Heart left ventricle (tissue), 16 donors: ENCODE results near the gene HSPB7. TPM values are rescaled to one million over a fixed set of nuclear protein-coding genes. Genes with fewer than 3 reads are reported as not detected.

Source experiments
- ATAC-seq, 4 donors: fragments of 200-7000 bp; cut with Tn5 transposase; one replicate each; pipeline ENCODE4 v1.9.1; 2020 to 2022; ENCODE audit warnings: moderate library complexity in 4 of 4, mild to moderate bottlenecking in 3 of 4, moderate number of reproducible peaks in 1 of 4
- DNase-seq, 5 donors: peaks; one replicate each; pipeline ENCODE4 v3.0.0-alpha.2; 2020
- H3K27ac ChIP-seq, 12 donors: fragments of 200-600 bp; sonication (generic) in 4 of 12; one replicate each; pipeline versions ENCODE4 v1.5.0 to v1.8.0; 2016 to 2022; ENCODE audit warnings: mild to moderate bottlenecking in 2 of 12
- H3K27me3 ChIP-seq, 9 donors: fragments of 200-600 bp; sonication (generic) in 2 of 9; one replicate each; pipeline versions ENCODE4 v1.5.1 to v1.8.0; 2016 to 2022; ENCODE audit warnings: mild to moderate bottlenecking in 3 of 9
- H3K36me3 ChIP-seq, 9 donors: fragments of 200-600 bp; sonication (generic) in 2 of 9; one replicate each; pipeline versions ENCODE4 v1.5.0 to v1.8.0; 2018 to 2022; ENCODE audit warnings: mild to moderate bottlenecking in 2 of 9
- H3K4me1 ChIP-seq, 12 donors: fragments of 200-600 bp; sonication (generic) in 4 of 12; one replicate each; pipeline versions ENCODE4 v1.5.0 to v1.8.0; 2016 to 2022; ENCODE audit warnings: mild to moderate bottlenecking in 3 of 12
- H3K4me3 ChIP-seq, 12 donors: fragments of 200-600 bp; sonication (generic) in 4 of 12; one replicate each; pipeline versions ENCODE4 v1.5.0 to v1.8.0; 2017 to 2022; ENCODE audit warnings: mild to moderate bottlenecking in 9 of 12, moderate library complexity in 4 of 12
- H3K9me3 ChIP-seq, 12 donors: fragments of 200-600 bp; sonication (generic) in 4 of 12; one replicate each; pipeline versions ENCODE4 v1.5.0 to v1.8.0; 2016 to 2022; ENCODE audit warnings: mild to moderate bottlenecking in 1 of 12
- CTCF ChIP-seq, 12 donors: fragments of 200-600 bp; sonication (generic) in 4 of 12; IDR thresholded peaks; one replicate each; pipeline versions ENCODE4 v1.5.0 to v1.8.0; 2018 to 2022; ENCODE audit warnings: antibody characterized with exemption in 12 of 12, mild to moderate bottlenecking in 5 of 12
- POLR2A ChIP-seq, 2 donors: fragments of 450-650 bp; IDR thresholded peaks; one replicate each; pipeline ENCODE4 v1.6.1; 2017; ENCODE audit warnings: antibody characterized with exemption in 2 of 2, mild to moderate bottlenecking in 2 of 2, moderate library complexity in 2 of 2
- WGBS, 4 donors: extraction: QIAGEN DNeasy Blood & Tissue Kit in 2 of 4; methylation state at CpG; one replicate each; pipeline versions ENCODE4 v1.1.5 to v1.1.7; 2013 to 2018; 5-methylcytosine and 5-hydroxymethylcytosine counted together
- intact Hi-C, 10 donors: fragments of 100-400 bp; cut with DNase I; formaldehyde crosslinking; loops; one replicate each; pipeline versions ENCODE4 v1.11.1 to v1.14.2; 2022
- long read RNA-seq, 3 donors: library from polyadenylated mRNA; unstranded; transcript quantifications; one replicate each; pipeline ENCODE4 v2.0.0, GENCODE V29; 2020 to 2021
- polyA plus RNA-seq, 2 donors: library from polyadenylated mRNA; stranded (reverse); fragments of 200-250 nt; gene quantifications; one replicate each; pipeline ENCODE4 v1.2.3, GENCODE V29; 2013
- total RNA-seq, 9 donors: library from RNA; depleted of rRNA in 2 of 9; stranded (reverse); fragments of >200 nt in 2 of 9; fragmentation: NEBNext Ultra II Directional in 3 of 9; extraction: Animal tissue kit (Norgen Biotek cat#: 25700) in 3 of 9; gene quantifications; one replicate each; pipeline versions ENCODE4 v1.1.0 to v1.2.4, GENCODE V29; 2016 to 2023
- donor health status: ischemic (EF 13 %, LVEDD 7.1; RV severe dilation, severe dysfunction).
- donor health status: healthy with polysubstance abuse.
- donor health status: DM: no; HTN: yes; CAD: no.
- donor health status: DM: no; HTN: no; CAD: no.
- donor health status: ischemic (EF 25% LVEDD 6.9; RV normal size, moderate dysfunction).
- donor health status: ischemic (EF 25% LVEDD 5.7; RV mildly dilated, moderate dysfunction).
- donor health status: healthy.
- donor health status: DM: yes; HTN: yes; CAD: no.
- donor health status: ischemic (EF 35%, LVEDD 5.7; RV mildly dilated, moderate dysfunction).
- donor health status: nonischemic (EF 11% LVEDD 7.7; RV severe dilation, severe dysfunction).
- donor health status: DM: yes; HTN: yes; CAD: no.
- donor health status: PGD.
- donor health status: ischemic (EF 29% LVEDD 5.4; RV normal size, mild dysfunction).
- donor health status: nonischemic (EF 23%, LVEDD 6.1; RV moderate dilation, normal function).

The HSPB7 gene
- over 10,000 TPM in 1 of 9 donors, 1,000 to 10,000 TPM in 8; 2,598 to 10,910 (median 4,655) TPM for total RNA-seq
- polyA plus RNA-seq = 1,000 to 10,000 TPM; 7,048 to 8,299 TPM
- long read RNA-seq, donor 1, transcript HSPB7-205 (2 exons, 2,702 nt) = minor isoform, 171 of 2,396 reads
- long read RNA-seq, donor 1, transcript HSPB7-207 (3 exons, 844 nt) = minor isoform, 37 of 2,396 reads
- long read RNA-seq, donor 1, transcript HSPB7-201 (3 exons, 2,892 nt) = major isoform, 616 of 2,396 reads
- long read RNA-seq, donor 1, transcript HSPB7-203 (3 exons, 648 nt) = minor isoform, 18 of 2,396 reads
- long read RNA-seq, donor 1, partial matches to known transcripts = 5 of 2,396 reads
- long read RNA-seq, donor 1, other reads (novel, unspliced or antisense) = 1,534 of 2,396 reads
- long read RNA-seq, donor 2, transcript HSPB7-205 (2 exons, 2,702 nt) = minor isoform, 2,408 of 14,561 reads
- long read RNA-seq, donor 2, transcript HSPB7-201 (3 exons, 2,892 nt) = major isoform, 7,169 of 14,561 reads
- long read RNA-seq, donor 2, transcript HSPB7-207 (3 exons, 844 nt) = minor isoform, 530 of 14,561 reads
- long read RNA-seq, donor 2, transcript HSPB7-204 (3 exons, 2,128 nt) = minor isoform, 180 of 14,561 reads
- long read RNA-seq, donor 2, partial matches to known transcripts = 100 of 14,561 reads
- long read RNA-seq, donor 2, other reads (novel, unspliced or antisense) = 4,000 of 14,561 reads
- long read RNA-seq, donor 3, transcript HSPB7-207 (3 exons, 844 nt) = minor isoform, 85 of 4,666 reads
- long read RNA-seq, donor 3, transcript HSPB7-201 (3 exons, 2,892 nt) = major isoform, 1,315 of 4,666 reads
- long read RNA-seq, donor 3, transcript HSPB7-205 (2 exons, 2,702 nt) = minor isoform, 434 of 4,666 reads
- long read RNA-seq, donor 3, transcript HSPB7-204 (3 exons, 2,128 nt) = minor isoform, 40 of 4,666 reads
- long read RNA-seq, donor 3, partial matches to known transcripts = 15 of 4,666 reads
- long read RNA-seq, donor 3, other reads (novel, unspliced or antisense) = 2,745 of 4,666 reads

GRCh38 chr1:16017461-16018303 is at the start of gene HSPB7:
Gene HSPB7 (minus strand): TSS chr1:16018043. CDS start chr1:16017963, 80 bp downstream.
- 8 to 20% (median 13%) methylated on average over 25 to 37 of the region's 37 CpGs for WGBS, 4 donors
- peak; percentile 56 to 63 (median 60) for ATAC-seq
- intact Hi-C loops = no loop called here
- peak; percentile 91 to 96 (median 92) for DNase-seq
- H3K27me3 ChIP-seq = peaks cover 0 to 5% (median 0%) of the 10 kb centered on the region in 9 donors
- no peaks in the 10 kb centered on the region for H3K9me3 ChIP-seq
- peak within 1 kb of the TSS; percentile 27 to 81 (median 66) for H3K4me3 ChIP-seq
- peak within 1 kb of the TSS; percentile 88 to 99 (median 97) for H3K27ac ChIP-seq
- peak in 1 of 2 donors; percentile 93 for TF ChIP-seq POLR2A (IDR thresholded peaks at IDR 0.05)
- TF ChIP-seq CTCF (IDR thresholded peaks at IDR 0.05) = peak in 3 of 12 donors; percentile 3 to 14 (median 8)
- H3K36me3 ChIP-seq = peaks cover 0 to 10% (median 0%) of the 10 kb centered on the region in 9 donors
- peaks cover 0 to 70% (median 34%) of the 10 kb centered on the region in 12 donors for H3K4me1 ChIP-seq

- Histone ChIP-seq H3K4me3 (no peak overlapping the region), H3K27me3 (peaks cover 0 to under 1% (median 0%) of the 10 kb centered on the region in 9 donors), H3K27ac (no peak overlapping the region), H3K36me3 (no peaks in the 10 kb centered on the region), H3K9me3 (no peaks in the 10 kb centered on the region), H3K4me1 (peaks cover 0 to 29% (median 18%) of the 10 kb centered on the region in 12 donors)
- WGBS, 4 donors = 67 to 80% (median 73%) methylated on average over 2 to 6 of the region's 6 CpGs
- ATAC-seq (peak in 3 of 4 donors; percentile 16 to 30 (median 28)), DNase-seq (no peak)
- intact Hi-C loops = no loop called here
- TF ChIP-seq CTCF (IDR thresholded peaks at IDR 0.05) (no peak), POLR2A (IDR thresholded peaks at IDR 0.05) (no peak)
These were observed 49.4 kb upstream of the HSPB7 start for GRCh38 chr1:16067127-16067768.

GRCh38 chr1:16066245-16066644 is 48.4 kb upstream of the HSPB7 start:
- no peaks in the 10 kb centered on the region for H3K36me3 ChIP-seq
- no peak overlapping the region for H3K4me3 ChIP-seq
- no peak overlapping the region for H3K27ac ChIP-seq
- intact Hi-C loops = no loop called here
- ATAC-seq (no peak), DNase-seq (no peak)
- WGBS, 4 donors = 86 to 94% (median 91%) methylated on average over 4 of the region's 4 CpGs
- peaks cover 0 to 29% (median 18%) of the 10 kb centered on the region in 12 donors for H3K4me1 ChIP-seq
- H3K27me3 ChIP-seq = no peaks in the 10 kb centered on the region
- no peaks in the 10 kb centered on the region for H3K9me3 ChIP-seq
- TF ChIP-seq CTCF (IDR thresholded peaks at IDR 0.05) (no peak), POLR2A (IDR thresholded peaks at IDR 0.05) (no peak)
